ENCODE data around the gene C9orf78. TPM values are rescaled to one million over a fixed set of nuclear protein-coding genes. Genes with fewer than 3 reads are reported as not detected.
A peak's percentile ranks its signal among the peaks of the same experiment; 100 is the strongest.

C9orf78 gene
- total and polyA plus RNA-seq, 8 donors: 30.1 to 71.9 (median 65.6) TPM

DNA sequence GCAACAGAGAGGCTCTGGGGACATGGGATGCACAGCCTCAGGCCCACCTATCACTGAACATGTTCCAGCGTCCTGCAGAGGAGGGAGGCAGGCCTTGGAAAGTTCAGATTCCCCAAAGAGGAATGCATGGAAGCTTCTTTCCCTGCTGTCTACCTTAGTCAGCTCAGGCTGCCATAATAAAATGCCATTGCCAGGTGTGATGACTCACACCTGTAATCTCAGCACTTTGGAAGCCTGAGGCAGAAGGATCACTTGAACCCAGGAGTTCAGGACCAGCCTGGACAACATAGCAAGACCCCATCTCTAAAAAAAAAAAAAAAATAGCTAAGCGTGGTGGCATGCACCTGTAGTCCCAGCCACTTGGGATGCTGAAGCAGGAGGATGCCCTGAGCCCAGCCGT is 56.6 kb downstream of the C9orf78 start:
- Histone ChIP-seq H3K4me3 (no peak overlapping the region), H3K27ac (no peak overlapping the region), H3K4me1 (peaks cover 0 to 61% of the 10 kb centered on the region in 2 donors), H3K27me3 (no peaks in the 10 kb centered on the region), H3K9me3 (no peaks in the 10 kb centered on the region), H3K36me3 (no peaks in the 10 kb centered on the region)
- ATAC-seq (no peak), DNase-seq (no peak)
- TF ChIP-seq, protein P1, sequence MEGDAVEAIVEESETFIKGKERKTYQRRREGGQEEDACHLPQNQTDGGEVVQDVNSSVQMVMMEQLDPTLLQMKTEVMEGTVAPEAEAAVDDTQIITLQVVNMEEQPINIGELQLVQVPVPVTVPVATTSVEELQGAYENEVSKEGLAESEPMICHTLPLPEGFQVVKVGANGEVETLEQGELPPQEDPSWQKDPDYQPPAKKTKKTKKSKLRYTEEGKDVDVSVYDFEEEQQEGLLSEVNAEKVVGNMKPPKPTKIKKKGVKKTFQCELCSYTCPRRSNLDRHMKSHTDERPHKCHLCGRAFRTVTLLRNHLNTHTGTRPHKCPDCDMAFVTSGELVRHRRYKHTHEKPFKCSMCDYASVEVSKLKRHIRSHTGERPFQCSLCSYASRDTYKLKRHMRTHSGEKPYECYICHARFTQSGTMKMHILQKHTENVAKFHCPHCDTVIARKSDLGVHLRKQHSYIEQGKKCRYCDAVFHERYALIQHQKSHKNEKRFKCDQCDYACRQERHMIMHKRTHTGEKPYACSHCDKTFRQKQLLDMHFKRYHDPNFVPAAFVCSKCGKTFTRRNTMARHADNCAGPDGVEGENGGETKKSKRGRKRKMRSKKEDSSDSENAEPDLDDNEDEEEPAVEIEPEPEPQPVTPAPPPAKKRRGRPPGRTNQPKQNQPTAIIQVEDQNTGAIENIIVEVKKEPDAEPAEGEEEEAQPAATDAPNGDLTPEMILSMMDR (IDR thresholded peaks at IDR 0.05): no peak
- intact Hi-C loops (cut with DNase I): no loop called here

DNA sequence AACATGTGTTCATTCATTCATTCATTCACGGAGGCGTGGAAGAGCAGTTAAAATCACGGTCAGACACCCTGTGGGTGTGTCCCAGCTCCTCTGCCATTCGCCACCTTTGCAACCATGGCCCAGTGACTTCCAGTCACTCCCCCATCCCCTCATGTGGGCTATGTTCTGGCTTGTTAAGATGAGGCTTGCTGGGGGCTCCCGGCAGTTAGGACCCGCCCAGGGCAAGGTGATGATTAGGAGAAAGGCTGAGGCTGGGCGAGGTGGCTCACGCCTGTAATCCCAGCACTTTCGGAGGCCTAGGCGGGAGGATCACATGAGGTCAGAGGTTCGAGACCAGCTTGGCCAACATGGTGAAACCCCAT is 57.3 kb downstream of the C9orf78 start:
- Histone ChIP-seq H3K4me1 (peaks cover 0 to 65% of the 10 kb centered on the region in 2 donors), H3K9me3 (no peaks in the 10 kb centered on the region), H3K27ac (peak overlapping the region; percentile 70 to 71), H3K27me3 (no peaks in the 10 kb centered on the region), H3K36me3 (no peaks in the 10 kb centered on the region), H3K4me3 (no peak overlapping the region)
- TF ChIP-seq, protein P1 (IDR thresholded peaks at IDR 0.05): no peak
- intact Hi-C loops (cut with DNase I): no loop called here
- DNase-seq (no peak), ATAC-seq (no peak)

Small RNA genes lying within 50 kb of the gene (microRNA-seq; reads per million reads assigned to microRNA genes)
- gene MIR6855: 0.17 to 0.27 reads per million in 2 donors

Other genes with a start within 250 kb of the C9orf78 start
- not detected for gene C9orf50, start 214.2 kb downstream of the C9orf78 start, total RNA-seq
- under 1 TPM; 0.18 to 0.51 (median 0.44) TPM for gene C9orf50, start 214.2 kb downstream of the C9orf78 start, polyA plus RNA-seq (ENCODE audit: insufficient read length in 6 of 6)
- 10 to 100 TPM; 25.3 to 35.4 TPM for gene NTMT1, start 209.1 kb downstream of the C9orf78 start, total RNA-seq
- 10 to 100 TPM; 19.5 to 26.8 (median 22.8) TPM for gene NTMT1, start 209.1 kb downstream of the C9orf78 start, polyA plus RNA-seq (ENCODE audit: insufficient read length in 6 of 6)
- gene ASB6, start 193.1 kb downstream of the C9orf78 start, total RNA-seq: 10 to 100 TPM; 15.8 to 18.0 TPM
- 10 to 100 TPM; 14.0 to 17.7 (median 15.0) TPM for gene ASB6, start 193.1 kb downstream of the C9orf78 start, polyA plus RNA-seq (ENCODE audit: insufficient read length in 6 of 6)
- 1 to 10 TPM; 1.7 to 5.6 TPM for gene PRRX2, start 169.6 kb downstream of the C9orf78 start, total RNA-seq
- 1 to 10 TPM in 2 of 6 donors, under 1 TPM in 4; 0.56 to 1.2 (median 0.93) TPM for gene PRRX2, start 169.6 kb downstream of the C9orf78 start, polyA plus RNA-seq (ENCODE audit: insufficient read length in 6 of 6)
- 1 to 10 TPM; 3.2 to 9.8 TPM for gene PTGES, start 82.2 kb downstream of the C9orf78 start, total RNA-seq
- gene PTGES, start 82.2 kb downstream of the C9orf78 start, polyA plus RNA-seq (ENCODE audit: insufficient read length in 6 of 6): 1 to 10 TPM; 5.2 to 6.7 (median 6.1) TPM
- gene TOR1B, start 32.1 kb downstream of the C9orf78 start, total RNA-seq: 10 to 100 TPM; 26.1 to 32.1 TPM
- gene TOR1B, start 32.1 kb downstream of the C9orf78 start, polyA plus RNA-seq (ENCODE audit: insufficient read length in 6 of 6): 10 to 100 TPM; 19.0 to 25.0 (median 21.4) TPM
- gene TOR1A, start 11.1 kb downstream of the C9orf78 start, total RNA-seq: 10 to 100 TPM; 32.0 to 38.5 TPM
- gene TOR1A, start 11.1 kb downstream of the C9orf78 start, polyA plus RNA-seq (ENCODE audit: insufficient read length in 6 of 6): 10 to 100 TPM; 34.2 to 40.0 (median 36.3) TPM
- 10 to 100 TPM; 21.0 to 22.9 TPM for gene USP20, start 183 bp upstream of the C9orf78 start, total RNA-seq
- gene USP20, start 183 bp upstream of the C9orf78 start, polyA plus RNA-seq (ENCODE audit: insufficient read length in 6 of 6): 10 to 100 TPM; 16.7 to 24.6 (median 21.6) TPM
- gene FNBP1, start 207.9 kb upstream of the C9orf78 start, total RNA-seq: 10 to 100 TPM; 30.4 to 51.8 TPM
- gene FNBP1, start 207.9 kb upstream of the C9orf78 start, polyA plus RNA-seq (ENCODE audit: insufficient read length in 6 of 6): 10 to 100 TPM; 33.3 to 40.5 (median 34.4) TPM
- 10 to 100 TPM; 43.0 to 52.4 TPM for gene GPR107, start 218.6 kb upstream of the C9orf78 start, total RNA-seq
- gene GPR107, start 218.6 kb upstream of the C9orf78 start, polyA plus RNA-seq (ENCODE audit: insufficient read length in 6 of 6): 10 to 100 TPM; 45.9 to 49.8 (median 47.6) TPM